ENCODE results near the gene GPC1.

The GPC1 gene

GRCh38 chr2:240445961-240446663 lies 10.6 kb downstream of the GPC1 start:
- H3K27ac ChIP-seq, result no peak overlapping the region
- TF ChIP-seq ZFX (IDR thresholded peaks at IDR 0.05), result no peak
- TF ChIP-seq, protein P1, sequence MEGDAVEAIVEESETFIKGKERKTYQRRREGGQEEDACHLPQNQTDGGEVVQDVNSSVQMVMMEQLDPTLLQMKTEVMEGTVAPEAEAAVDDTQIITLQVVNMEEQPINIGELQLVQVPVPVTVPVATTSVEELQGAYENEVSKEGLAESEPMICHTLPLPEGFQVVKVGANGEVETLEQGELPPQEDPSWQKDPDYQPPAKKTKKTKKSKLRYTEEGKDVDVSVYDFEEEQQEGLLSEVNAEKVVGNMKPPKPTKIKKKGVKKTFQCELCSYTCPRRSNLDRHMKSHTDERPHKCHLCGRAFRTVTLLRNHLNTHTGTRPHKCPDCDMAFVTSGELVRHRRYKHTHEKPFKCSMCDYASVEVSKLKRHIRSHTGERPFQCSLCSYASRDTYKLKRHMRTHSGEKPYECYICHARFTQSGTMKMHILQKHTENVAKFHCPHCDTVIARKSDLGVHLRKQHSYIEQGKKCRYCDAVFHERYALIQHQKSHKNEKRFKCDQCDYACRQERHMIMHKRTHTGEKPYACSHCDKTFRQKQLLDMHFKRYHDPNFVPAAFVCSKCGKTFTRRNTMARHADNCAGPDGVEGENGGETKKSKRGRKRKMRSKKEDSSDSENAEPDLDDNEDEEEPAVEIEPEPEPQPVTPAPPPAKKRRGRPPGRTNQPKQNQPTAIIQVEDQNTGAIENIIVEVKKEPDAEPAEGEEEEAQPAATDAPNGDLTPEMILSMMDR (conservative IDR thresholded peaks at IDR 0.05), result no peak

GRCh38 chr2:240446664-240447175 lies 11.3 kb downstream of the GPC1 start:
- H3K27ac ChIP-seq, result no peak overlapping the region
- TF ChIP-seq, protein P1 (conservative IDR thresholded peaks at IDR 0.05), result no peak
- no peak for TF ChIP-seq ZFX (IDR thresholded peaks at IDR 0.05)

- no peak for TF ChIP-seq ZFX (IDR thresholded peaks at IDR 0.05)
- TF ChIP-seq, protein P1 (conservative IDR thresholded peaks at IDR 0.05), result no peak
- no peak overlapping the region for H3K27ac ChIP-seq
Measured at GRCh38 chr2:240447331-240447730, 11.9 kb downstream of the GPC1 start.

- TF ChIP-seq ZFX (IDR thresholded peaks at IDR 0.05), result no peak
- TF ChIP-seq, protein P1 (conservative IDR thresholded peaks at IDR 0.05), result no peak
- H3K27ac ChIP-seq, result no peak overlapping the region
Measured at GRCh38 chr2:240447934-240448333, 12.5 kb downstream of the GPC1 start.

DNA sequence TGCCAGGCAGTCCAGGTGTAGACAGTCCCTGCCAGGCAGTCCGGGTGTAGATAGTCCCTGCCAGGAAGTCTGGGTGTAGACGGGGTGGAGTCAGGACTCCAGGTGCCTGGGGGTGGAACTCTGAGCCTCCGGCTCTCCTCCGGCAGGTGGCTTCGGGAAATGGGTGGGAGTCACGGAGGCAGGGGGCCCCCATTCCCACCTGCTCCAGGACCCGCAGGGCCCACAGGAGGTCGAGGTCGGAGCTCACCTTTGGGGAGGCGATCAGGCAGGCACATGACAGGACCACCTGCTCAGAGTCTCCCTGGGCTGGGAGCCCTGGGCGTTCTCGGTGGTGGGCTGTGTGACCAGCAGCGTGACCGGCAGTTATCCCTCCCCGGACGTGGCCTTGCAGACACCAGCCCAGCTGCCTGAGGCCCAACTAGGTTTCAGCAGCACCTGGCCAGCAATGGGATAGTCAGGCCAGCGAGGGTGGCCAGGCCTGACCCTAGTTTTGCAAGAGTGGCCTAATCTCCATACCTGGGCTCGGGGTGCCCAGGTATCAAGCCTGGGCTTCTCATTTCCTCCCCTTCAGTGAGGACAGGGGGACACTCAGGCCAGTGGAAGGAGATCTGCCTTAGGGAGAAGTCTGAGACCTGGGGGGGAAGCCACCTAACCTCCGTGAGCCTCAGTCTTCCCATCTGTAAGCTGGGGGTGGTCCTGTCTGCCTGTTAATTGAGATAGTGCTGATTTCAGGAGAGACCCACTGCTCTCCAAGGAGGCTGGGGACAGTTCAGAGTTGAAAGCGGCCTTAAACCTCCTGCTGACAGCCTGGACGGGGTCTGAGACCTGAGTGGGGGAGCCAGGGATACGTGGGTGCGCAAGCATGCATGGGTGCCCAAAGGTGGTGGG lies 13.2 kb downstream of the GPC1 start:
- H3K27ac ChIP-seq, result no peak overlapping the region
- TF ChIP-seq, protein P1 (conservative IDR thresholded peaks at IDR 0.05), result no peak
- TF ChIP-seq ZFX (IDR thresholded peaks at IDR 0.05), result no peak

DNA sequence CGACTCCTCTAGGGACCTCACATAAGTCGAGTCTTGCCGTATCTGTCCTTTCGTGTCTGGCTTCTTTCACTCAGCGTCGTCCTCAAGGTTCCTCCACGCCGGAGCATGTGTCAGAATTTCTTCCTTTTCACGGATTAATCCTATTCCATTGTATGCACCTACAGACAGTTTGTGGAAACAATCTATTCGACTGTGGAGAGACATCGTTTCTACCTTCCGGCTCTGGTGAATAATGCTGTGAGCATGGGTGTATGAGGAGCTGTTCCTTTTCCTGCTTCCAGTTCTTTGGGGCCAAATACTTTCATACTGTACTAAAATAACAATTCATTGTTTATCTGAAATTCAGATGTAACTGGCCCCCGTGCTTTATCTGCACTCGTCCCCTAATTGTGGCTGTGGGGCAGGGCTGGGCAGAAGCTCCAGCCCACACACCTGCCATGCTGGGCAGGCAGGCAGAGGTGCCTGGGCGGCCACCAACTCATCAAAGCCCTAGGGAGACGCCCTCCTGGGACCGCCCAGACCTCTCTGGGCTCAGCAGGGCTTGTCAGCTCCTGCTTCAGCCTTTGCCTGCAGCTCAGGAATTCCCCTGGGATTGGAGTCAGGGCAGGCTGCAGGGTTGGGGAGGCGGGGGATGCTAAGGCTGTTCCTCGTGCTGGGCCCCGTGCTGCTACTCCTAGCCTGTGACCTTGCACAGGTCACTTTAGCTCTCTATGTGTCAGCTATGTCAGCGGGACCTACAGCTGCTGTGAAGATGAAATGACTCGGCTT lies 14.5 kb downstream of the GPC1 start:
- no peak for TF ChIP-seq ZFX (IDR thresholded peaks at IDR 0.05)
- TF ChIP-seq, protein P1 (conservative IDR thresholded peaks at IDR 0.05), result no peak
- H3K27ac ChIP-seq, result no peak overlapping the region

Measured in C4-2B (cell line).